Urothelium cell line (cell line): ENCODE data around the gene MUTYH.

Source experiments
- DNase-seq: peaks from one replicate; pipeline ENCODE4 v3.0.0; 2011; ENCODE audit warnings: low spot score, mixed read lengths
- FAIRE-seq: peaks from 2 replicates; lab custom pipeline; 2011; peaks lifted over from hg19 to GRCh38; lab: Jason Lieb, UNC

The MUTYH gene

GRCh38 chr1:45351508-45351907 lies 11.3 kb upstream of the MUTYH start:
- FAIRE-seq (no peak), DNase-seq (no peak)

GRCh38 chr1:45348966-45349677 lies 8.9 kb upstream of the MUTYH start:
- no peak for FAIRE-seq
- no peak for DNase-seq

DNA sequence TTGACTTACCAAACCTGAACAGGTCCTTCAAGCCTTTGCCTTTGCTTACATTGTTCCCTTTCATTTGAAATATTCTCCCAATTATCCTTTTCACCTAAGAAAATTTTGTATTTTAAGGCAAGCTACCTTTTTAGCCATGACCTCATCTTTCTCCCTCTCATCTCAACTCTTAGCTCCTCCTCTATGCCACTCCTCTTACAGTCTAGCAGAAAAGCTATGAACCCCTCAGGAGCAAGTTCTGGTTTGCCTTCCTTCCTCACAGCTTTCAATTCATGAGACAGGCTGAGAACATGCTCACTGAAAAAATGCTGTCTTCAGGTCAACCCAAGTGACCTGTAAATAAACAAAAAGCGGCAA lies 8.3 kb upstream of the MUTYH start:
- no peak for DNase-seq
- no peak for FAIRE-seq

- DNase-seq (peak; percentile 48), FAIRE-seq (no peak)
Observed at GRCh38 chr1:45348020-45348419, 7.8 kb upstream of the MUTYH start.

DNA sequence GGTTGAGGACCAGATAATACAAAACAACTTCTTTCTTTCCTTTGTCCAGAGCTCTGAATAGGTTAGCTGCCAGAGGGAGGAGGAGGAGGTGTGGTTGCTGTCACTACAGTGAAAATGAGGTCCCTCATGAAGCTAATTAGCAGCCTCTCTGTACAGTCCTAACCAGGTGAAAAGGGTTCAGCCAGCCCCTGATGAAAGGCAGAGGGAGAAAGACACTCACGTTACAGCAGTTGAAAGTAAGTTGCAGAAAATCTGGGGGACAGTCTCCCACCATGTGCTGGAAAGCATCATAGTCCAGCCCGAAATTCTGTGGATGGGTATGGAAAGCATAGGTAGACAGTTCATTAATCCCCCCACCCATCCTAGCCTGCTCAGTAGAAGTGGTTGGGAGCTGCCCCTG lies 6.2 kb upstream of the MUTYH start:
- DNase-seq, result no peak
- no peak for FAIRE-seq

- DNase-seq (no peak), FAIRE-seq (no peak)
Observed at GRCh38 chr1:45345014-45345413, 4.8 kb upstream of the MUTYH start.

GRCh38 chr1:45344499-45344898 lies 4.3 kb upstream of the MUTYH start:
- FAIRE-seq (no peak), DNase-seq (no peak)

- DNase-seq (no peak), FAIRE-seq (peak; percentile 27)
Observed at GRCh38 chr1:45340816-45341466, 701 bp upstream of the MUTYH start.

DNA sequence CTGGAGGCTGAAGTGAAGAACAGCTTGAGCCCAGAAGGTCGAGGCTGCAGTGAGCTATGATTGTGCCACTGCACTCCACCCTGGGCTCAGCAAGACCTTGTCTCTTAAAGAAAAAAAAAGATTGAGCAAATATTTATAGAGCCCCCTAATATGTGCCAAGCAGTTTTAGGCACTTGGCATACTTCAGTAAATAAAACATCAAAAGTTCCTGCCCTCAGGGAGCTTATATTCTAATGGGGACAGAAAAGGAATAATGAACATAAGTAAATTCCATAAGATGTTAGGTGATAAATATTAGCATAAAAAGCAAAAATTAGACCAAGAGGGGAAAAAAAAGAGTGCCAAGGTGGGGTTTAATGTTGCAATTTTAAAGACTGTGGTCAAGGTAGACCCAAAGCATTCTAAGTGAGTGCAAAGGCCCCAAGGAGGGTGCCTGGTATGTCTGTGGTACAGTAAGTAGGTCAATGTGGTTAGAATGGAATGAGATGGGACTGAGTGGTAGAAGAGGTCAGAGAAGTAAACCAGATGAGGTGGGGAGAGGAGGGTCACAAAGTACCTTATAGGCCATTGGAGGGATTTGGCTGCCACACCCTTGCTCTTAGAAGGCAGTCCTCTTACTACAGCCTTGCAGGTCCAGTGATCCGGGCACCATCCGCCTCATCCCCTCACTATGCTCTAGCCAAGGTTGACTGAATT lies 2.5 kb downstream of the MUTYH start:
- FAIRE-seq, result no peak

GRCh38 chr1:45335855-45336324 lies 4.3 kb downstream of the MUTYH start:
- DNase-seq (no peak), FAIRE-seq (no peak)

More for the DNA sequence above, 2.5 kb downstream of the MUTYH start:
- DNase-seq, result no peak

GRCh38 chr1:45334308-45335245 lies 5.7 kb downstream of the MUTYH start:
- no peak for FAIRE-seq
- DNase-seq, result no peak

DNA sequence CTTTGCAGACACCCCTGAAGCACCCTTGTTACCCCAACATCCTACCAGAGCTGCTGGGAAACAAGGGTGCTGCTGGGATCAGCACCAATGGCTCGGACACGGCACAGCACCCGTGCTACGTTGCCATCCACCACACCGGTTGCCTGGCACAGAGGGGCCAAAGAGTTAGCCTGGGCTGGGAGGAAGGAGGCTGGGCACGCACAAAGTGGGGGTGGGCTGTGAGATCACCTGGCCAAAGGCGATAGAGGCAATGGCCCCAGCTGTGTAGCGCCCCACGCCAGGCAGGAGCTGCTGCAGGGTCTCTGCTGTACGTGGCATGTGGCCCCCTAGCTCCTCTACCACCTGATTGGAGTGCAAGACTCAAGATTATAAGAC lies 7.9 kb downstream of the MUTYH start:
- peak; percentile 1 for DNase-seq
- FAIRE-seq, result no peak

GRCh38 chr1:45331436-45332345 lies 8.5 kb downstream of the MUTYH start:
- FAIRE-seq (no peak), DNase-seq (peak; percentile 2)

GRCh38 chr1:45329445-45329844 lies 10.8 kb downstream of the MUTYH start:
- FAIRE-seq (no peak), DNase-seq (no peak)

GRCh38 chr1:45328680-45329079 lies 11.6 kb downstream of the MUTYH start:
- no peak for FAIRE-seq
- DNase-seq, result no peak

- no peak for DNase-seq
- FAIRE-seq, result no peak
Observed at GRCh38 chr1:45327644-45328515, 12.4 kb downstream of the MUTYH start.

- FAIRE-seq (no peak), DNase-seq (no peak)
Observed at GRCh38 chr1:45326627-45327623, 13.3 kb downstream of the MUTYH start, which contains the start of gene HPDL. HPDL (plus strand) TSS chr1:45326895; CDS start chr1:45327149, 254 bp downstream.
